H9 (cell line): ENCODE data around the gene CLIP1. TPM values are rescaled to one million over a fixed set of nuclear protein-coding genes. Genes with fewer than 3 reads are reported as not detected.

ENCODE experiments used
- DNase-seq: peaks from one replicate; pipeline ENCODE4 v3.0.0-alpha.2; 2017
- H2AFZ ChIP-seq: one replicate; pipeline ENCODE4 v1.6.1; 2013; ENCODE audit warnings: mild to moderate bottlenecking, low read length, control low read depth, moderate library complexity
- H2AK5ac ChIP-seq: 2 replicates; pipeline ENCODE4 v1.6.1; 2013; ENCODE audit warnings: low read length, control low read depth, mixed read lengths; ENCODE audit not compliant: insufficient read length
- H2BK120ac ChIP-seq: one replicate; pipeline ENCODE4 v1.6.1; 2013; ENCODE audit warnings: low read depth, mild to moderate bottlenecking, low read length, control low read depth, inconsistent platforms; ENCODE audit not compliant: poor library complexity, severe bottlenecking
- H2BK12ac ChIP-seq: 2 replicates; pipeline ENCODE4 v1.6.1; 2013; ENCODE audit warnings: low read length, control low read depth, mixed read lengths, low read depth; ENCODE audit not compliant: insufficient read length
- H2BK15ac ChIP-seq: 2 replicates; pipeline ENCODE4 v1.6.1; 2013; ENCODE audit warnings: low read depth, low read length, control low read depth
- H2BK20ac ChIP-seq: one replicate; pipeline ENCODE4 v1.6.1; 2013; ENCODE audit warnings: low read depth, mild to moderate bottlenecking, low read length, control low read depth, inconsistent platforms; ENCODE audit not compliant: poor library complexity, severe bottlenecking
- H2BK5ac ChIP-seq: 2 replicates; pipeline ENCODE4 v1.6.1; 2013; ENCODE audit warnings: low read length, control low read depth, mixed read lengths; ENCODE audit not compliant: insufficient read length
- H3K14ac ChIP-seq: 2 replicates; pipeline ENCODE4 v1.6.1; 2013; ENCODE audit warnings: low read length, control low read depth; ENCODE audit not compliant: insufficient read depth
- H3K18ac ChIP-seq: 2 replicates; pipeline ENCODE4 v1.6.1; 2013; ENCODE audit warnings: low read depth, mild to moderate bottlenecking, mixed read lengths, low read length, control low read depth; ENCODE audit not compliant: insufficient read length
- H3K23ac ChIP-seq: 2 replicates; pipeline ENCODE4 v1.6.1; 2013; ENCODE audit warnings: low read length, control low read depth, mixed read lengths, low read depth; ENCODE audit not compliant: insufficient read length
- H3K23me2 ChIP-seq: 2 replicates; pipeline ENCODE4 v1.6.1; 2013; ENCODE audit warnings: low read depth, mild to moderate bottlenecking, mixed read lengths, low read length, control low read depth; ENCODE audit not compliant: insufficient read length, poor library complexity, severe bottlenecking
- H3K27ac ChIP-seq: 2 replicates; pipeline ENCODE4 v1.5.1; 2013; ENCODE audit warnings: low read length, control low read depth, mixed read lengths, low read depth; ENCODE audit not compliant: insufficient read length
- H3K27me3 ChIP-seq: 2 replicates; pipeline ENCODE4 v1.6.1; 2013; ENCODE audit warnings: low read length, control low read depth, inconsistent platforms; ENCODE audit not compliant: insufficient read depth
- H3K4ac ChIP-seq: 2 replicates; pipeline ENCODE4 v1.6.1; 2013; ENCODE audit warnings: low read depth, mild to moderate bottlenecking, control low read depth, inconsistent platforms, low read length, moderate library complexity
- H3K4me1 ChIP-seq: 2 replicates; pipeline ENCODE4 v1.6.1; 2013; ENCODE audit warnings: low read length, control low read depth, inconsistent platforms; ENCODE audit not compliant: insufficient read depth
- H3K4me2 ChIP-seq: 2 replicates; pipeline ENCODE4 v1.6.1; 2013; ENCODE audit warnings: low read length, control low read depth, mixed read lengths; ENCODE audit not compliant: insufficient read length, insufficient read depth
- H3K56ac ChIP-seq: 2 replicates; pipeline ENCODE4 v1.6.1; 2013; ENCODE audit warnings: low read depth, mild to moderate bottlenecking, mixed read lengths, low read length, control low read depth; ENCODE audit not compliant: insufficient read length
- H3K79me1 ChIP-seq: 2 replicates; pipeline ENCODE4 v1.6.1; 2013; ENCODE audit warnings: low read depth, mild to moderate bottlenecking, moderate library complexity, low read length, control low read depth, inconsistent platforms; ENCODE audit not compliant: insufficient read depth, poor library complexity, severe bottlenecking
- H3K79me2 ChIP-seq: 2 replicates; pipeline ENCODE4 v1.6.1; 2013; ENCODE audit warnings: low read length, control low read depth, inconsistent platforms; ENCODE audit not compliant: insufficient read depth
- H3K9ac ChIP-seq: 2 replicates; pipeline ENCODE4 v1.6.1; 2013; ENCODE audit warnings: low read length, control low read depth, mixed read lengths; ENCODE audit not compliant: insufficient read length; ENCODE audit errors: extremely low read depth
- H3K9me3 ChIP-seq: one replicate; pipeline ENCODE4 v1.6.1; 2013; ENCODE audit warnings: low read depth, low read length, inconsistent platforms; ENCODE audit not compliant: control insufficient read depth
- H3T11ph ChIP-seq: one replicate; pipeline ENCODE4 v1.6.1; 2013; ENCODE audit warnings: mild to moderate bottlenecking, low read length, control low read depth, inconsistent platforms
- H4K20me1 ChIP-seq: one replicate; pipeline ENCODE4 v1.6.1; 2013; ENCODE audit not compliant: control insufficient read depth, insufficient read length, insufficient read depth
- H4K5ac ChIP-seq: 2 replicates; pipeline ENCODE4 v1.6.1; 2013; ENCODE audit warnings: low read depth, mild to moderate bottlenecking, mixed read lengths, low read length, control low read depth; ENCODE audit not compliant: insufficient read length
- H4K8ac ChIP-seq: replicated peaks from 2 replicates; pipeline ENCODE4 v1.6.1; 2013; ENCODE audit warnings: low read length, control low read depth, mixed read lengths, low read depth; ENCODE audit not compliant: insufficient read length
- H4K91ac ChIP-seq: 2 replicates; pipeline ENCODE4 v1.6.1; 2013; ENCODE audit warnings: low read depth, mild to moderate bottlenecking, moderate library complexity, mixed read lengths, low read length, control low read depth; ENCODE audit not compliant: insufficient read length
- H3K27ac Mint-ChIP-seq, 3 experiments: 2 replicates in 2 of 3; 3 replicates in 1 of 3; pipeline ENCODE4 v1.8.0; 2020 to 2021; ENCODE audit warnings: mixed read lengths in 3 of 3, mild to moderate bottlenecking in 1 of 3, moderate library complexity in 1 of 3
- H3K27me3 Mint-ChIP-seq: 2 replicates; pipeline ENCODE4 v1.8.0; 2021; ENCODE audit warnings: low read depth, mild to moderate bottlenecking, moderate library complexity, mixed read lengths
- H3K36me3 Mint-ChIP-seq, 3 experiments: 2 replicates in 2 of 3; 3 replicates in 1 of 3; pipeline ENCODE4 v1.8.0; 2020 to 2021; ENCODE audit warnings: low read depth in 3 of 3, mixed read lengths in 3 of 3; ENCODE audit not compliant: insufficient read depth in 1 of 3
- H3K4me1 Mint-ChIP-seq, 2 experiments: 2 replicates each; pipeline ENCODE4 v1.8.0; 2020; ENCODE audit warnings: mixed read lengths in 2 of 2
- H3K4me3 Mint-ChIP-seq, 2 experiments: 2 replicates in 1 of 2; 3 replicates in 1 of 2; pipeline ENCODE4 v1.8.0; 2020 to 2021; ENCODE audit warnings: mild to moderate bottlenecking in 2 of 2, mixed read lengths in 2 of 2, moderate library complexity in 1 of 2
- H3K9me3 Mint-ChIP-seq, 2 experiments: 2 replicates in 1 of 2; 3 replicates in 1 of 2; pipeline ENCODE4 v1.8.0; 2020; ENCODE audit warnings: mild to moderate bottlenecking in 2 of 2, mixed read lengths in 2 of 2, moderate library complexity in 1 of 2
- CTCF ChIP-seq: fragments of 200-600 bp; sonication (generic); conservative IDR thresholded peaks from 3 replicates; pipeline ENCODE4 v1.8.0; 2021; ENCODE audit warnings: antibody characterized with exemption, mild to moderate bottlenecking
- WGBS: extraction: QIAGEN DNeasy Blood & Tissue Kit; methylation state at CpG from one replicate; pipeline ENCODE4 v1.1.7; 2013; ENCODE audit warnings: missing lambda C conversion rate, low lambda C conversion rate, mixed read lengths; ENCODE audit not compliant: insufficient read length; ENCODE audit errors: extremely low coverage; 5-methylcytosine and 5-hydroxymethylcytosine counted together
- total RNA-seq: library from RNA; stranded (reverse); gene quantifications from 2 replicates; pipeline ENCODE4 v1.2.1, GENCODE V29; 2021

CLIP1 gene
- total RNA-seq, 1 experiment from 2014 or later: 23.6 TPM

- H3K9me3 Mint-ChIP-seq: no peaks in the 10 kb centered on the region
- no peaks in the 10 kb centered on the region for H3K23me2 ChIP-seq
- H2BK15ac ChIP-seq: no peak overlapping the region
- H2BK5ac ChIP-seq: no peak overlapping the region
- peak overlapping the region in 1 of 3 experiments; percentile 5; a peak in 1 of 7 replicates for H3K27ac Mint-ChIP-seq
- no peak overlapping the region for H2AFZ ChIP-seq
- H3K9me3 ChIP-seq: no peaks in the 10 kb centered on the region
- no peak overlapping the region for H4K8ac ChIP-seq
- H3K4ac ChIP-seq: no peak overlapping the region
- H3K14ac ChIP-seq: no peak overlapping the region
- H3K4me1 Mint-ChIP-seq: peaks cover 22% of the 10 kb centered on the region in 2 experiments
- no peak overlapping the region for H3K18ac ChIP-seq
- no peak overlapping the region for H2BK120ac ChIP-seq
- H3K27me3 Mint-ChIP-seq: no peaks in the 10 kb centered on the region
- H3K79me1 ChIP-seq: peaks cover 2% of the 10 kb centered on the region
- no peak overlapping the region for H3K27ac ChIP-seq
- H2BK12ac ChIP-seq: no peak overlapping the region
- no peak overlapping the region for H4K5ac ChIP-seq
- H3K23ac ChIP-seq: no peak overlapping the region
- no peak overlapping the region for H3K56ac ChIP-seq
- no CpG with 5 or more reads among the region's 6 CpGs for WGBS
- no peak overlapping the region for H4K91ac ChIP-seq
- H4K20me1 ChIP-seq: no peaks in the 10 kb centered on the region
- H3K4me1 ChIP-seq: no peaks in the 10 kb centered on the region; the same call in 1 of the 2 replicates
- H2BK20ac ChIP-seq: no peak overlapping the region
- no peak overlapping the region for H2AK5ac ChIP-seq
- H3T11ph ChIP-seq: no peak overlapping the region
- no peak overlapping the region for H3K4me2 ChIP-seq
- no peak for TF ChIP-seq CTCF
- DNase-seq: no peak
- H3K4me3 Mint-ChIP-seq: no peak overlapping the region
- H3K36me3 Mint-ChIP-seq: peaks cover 0 to 3% (median 0%) of the 10 kb centered on the region in 3 experiments; a peak in 3 of 7 replicates
- H3K9ac ChIP-seq: no peak overlapping the region
- H3K27me3 ChIP-seq: no peaks in the 10 kb centered on the region
- no peaks in the 10 kb centered on the region for H3K79me2 ChIP-seq
Observed at GRCh38 chr12:122382919-122383350, 39.5 kb downstream of the CLIP1 start.
